ENCODE results near the gene CAMK2B.

The CAMK2B gene

GRCh38 chr7:44225566-44226395 lies 99.6 kb downstream of the CAMK2B start:
- no peak for DNase-seq

DNA sequence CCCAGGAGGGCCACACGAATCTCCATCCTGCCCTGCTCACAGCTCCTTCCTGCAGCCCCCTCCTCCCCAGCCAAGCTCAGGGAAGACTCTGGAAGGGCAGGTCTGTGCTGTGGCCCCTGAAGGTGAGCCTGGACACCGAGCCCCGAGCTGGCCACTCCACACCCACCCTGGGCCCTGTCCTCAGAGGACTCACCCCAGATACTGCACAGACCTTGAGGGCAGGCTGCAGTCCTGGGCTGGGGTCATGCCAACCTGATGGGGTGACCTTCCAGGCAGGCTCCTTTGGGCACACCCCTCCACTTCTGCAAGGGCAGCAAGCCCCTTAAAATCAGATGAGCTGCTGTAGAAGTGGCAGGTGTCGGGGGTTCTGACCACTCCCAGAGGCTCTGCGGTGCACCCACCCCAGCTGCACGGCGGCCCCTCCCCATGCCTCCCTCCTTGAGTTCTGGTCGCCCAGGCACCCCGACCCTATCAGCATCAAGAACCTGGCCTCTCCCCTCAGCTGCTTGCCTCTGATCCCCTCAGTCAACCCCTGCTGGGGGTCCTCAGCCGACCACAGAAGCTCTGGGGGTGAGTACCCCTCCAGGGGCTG lies 100.3 kb downstream of the CAMK2B start:
- DNase-seq = no peak

- DNase-seq = no peak
Observed at GRCh38 chr7:44224080-44224973, 101.1 kb downstream of the CAMK2B start.

DNA sequence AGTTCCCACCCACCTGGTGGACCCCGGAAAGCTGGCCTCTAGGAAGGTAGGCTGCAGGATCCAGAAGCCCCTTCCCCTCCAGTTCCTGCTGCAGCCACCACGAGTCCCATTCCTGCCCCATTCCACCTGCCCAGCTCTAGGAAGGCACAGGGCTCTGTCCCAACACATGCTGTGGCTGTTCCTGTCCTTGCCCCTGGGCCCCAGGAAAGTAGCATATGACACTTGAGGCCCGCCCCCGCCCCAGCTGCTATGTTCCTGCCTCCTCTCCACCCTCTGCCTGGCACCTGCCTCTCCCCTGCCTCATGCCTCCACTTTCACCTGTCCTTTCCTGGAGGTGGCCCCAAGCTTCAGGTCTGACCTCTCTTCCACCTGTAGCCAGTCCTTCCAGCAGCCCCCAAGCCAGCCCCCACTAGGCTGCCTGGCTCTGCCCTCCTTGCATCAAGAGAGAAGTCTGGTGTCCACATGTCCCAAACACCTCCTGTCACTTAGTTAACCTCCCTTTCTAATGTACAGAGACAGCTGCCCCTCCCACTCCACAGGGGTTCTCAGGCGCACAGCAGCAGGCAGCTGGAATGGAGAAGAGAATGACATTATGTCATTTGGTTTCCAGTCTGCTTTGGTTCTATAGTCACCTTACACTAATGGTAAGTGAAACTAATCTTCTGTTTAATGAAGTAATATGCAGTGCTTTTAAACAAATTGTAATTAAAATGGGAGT lies 101.9 kb downstream of the CAMK2B start:
- no peak for DNase-seq

DNA sequence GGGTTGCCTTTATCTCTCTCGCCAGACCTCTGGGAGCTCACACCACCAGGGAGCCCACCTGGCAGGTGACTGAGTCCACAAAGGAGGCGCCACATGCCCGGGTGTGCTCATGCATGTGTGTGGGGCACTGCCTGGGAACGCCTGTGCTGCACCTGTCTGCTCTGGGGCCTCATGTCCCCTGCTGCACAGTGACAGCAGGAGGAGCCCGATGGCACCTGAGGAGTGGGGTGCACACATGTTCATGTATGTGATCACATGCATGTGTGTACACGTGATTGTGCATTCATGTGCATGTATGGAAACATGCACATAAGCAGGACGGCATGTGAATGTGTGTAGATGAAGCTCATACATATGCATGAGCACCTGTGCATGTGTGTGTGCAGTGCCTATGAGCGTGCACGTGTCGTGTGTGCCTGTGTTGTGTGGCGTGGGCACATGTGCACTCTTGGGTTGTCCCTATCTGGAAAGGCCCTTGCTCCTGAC lies 102.6 kb downstream of the CAMK2B start:
- no peak for DNase-seq

DNA sequence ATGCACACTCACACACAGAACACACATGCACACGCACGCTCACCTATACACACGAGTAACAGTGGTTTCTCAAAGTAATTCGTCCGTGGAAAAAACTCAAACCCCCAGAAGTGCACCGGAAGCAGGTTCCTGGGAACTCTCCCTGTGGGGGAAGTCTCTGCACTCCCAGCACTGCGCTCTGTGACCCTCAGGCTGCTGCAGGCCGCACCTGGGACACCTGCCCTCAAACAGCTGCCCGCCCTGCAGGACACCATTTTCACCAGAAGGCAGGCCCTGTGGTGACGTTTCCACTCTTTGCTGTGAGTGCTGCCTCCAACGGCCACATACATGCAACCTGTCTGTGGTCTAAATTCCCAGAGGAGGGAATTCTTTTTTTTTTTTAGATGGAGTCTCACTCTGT lies 103.3 kb downstream of the CAMK2B start:
- DNase-seq = no peak

GRCh38 chr7:44221231-44221791 lies 104.1 kb downstream of the CAMK2B start:
- peak; percentile 14 for DNase-seq

DNA sequence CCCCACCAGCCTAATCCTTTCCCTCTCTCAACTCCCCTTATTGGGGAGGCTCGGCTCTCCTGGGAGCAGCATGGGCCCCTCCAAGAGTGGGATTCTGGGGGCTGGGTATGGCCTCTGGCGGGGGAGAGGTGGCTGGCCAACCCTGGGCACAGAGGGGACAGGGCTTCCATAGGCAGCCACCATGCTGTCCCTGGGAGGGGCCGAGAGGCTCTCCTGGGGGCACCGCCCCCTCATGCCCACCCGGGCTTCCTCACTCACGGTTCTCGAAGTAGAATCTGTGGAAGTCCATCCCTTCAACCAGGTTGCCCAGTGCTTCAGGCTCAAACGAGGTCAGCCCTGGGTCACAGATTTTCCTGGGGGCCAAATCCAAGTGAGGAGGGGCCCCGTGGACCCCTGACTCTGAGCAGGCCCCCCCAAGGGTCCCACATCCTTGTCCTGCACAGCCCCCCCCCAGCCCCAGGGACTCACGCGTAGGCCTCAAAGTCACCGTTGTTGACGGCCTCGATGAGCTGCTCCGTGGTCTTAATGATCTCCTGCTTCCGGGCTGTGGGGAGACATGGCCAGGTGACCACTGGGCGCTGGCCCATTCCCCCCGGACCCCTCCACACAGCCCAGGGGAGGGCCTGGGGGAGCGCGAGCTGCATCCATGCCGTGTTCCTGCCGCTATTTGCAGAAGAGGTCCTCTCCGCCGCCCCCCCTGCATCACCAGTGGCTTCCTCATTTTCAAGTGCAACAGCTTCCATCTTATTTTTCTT lies 104.9 kb downstream of the CAMK2B start:
- DNase-seq = no peak

DNA sequence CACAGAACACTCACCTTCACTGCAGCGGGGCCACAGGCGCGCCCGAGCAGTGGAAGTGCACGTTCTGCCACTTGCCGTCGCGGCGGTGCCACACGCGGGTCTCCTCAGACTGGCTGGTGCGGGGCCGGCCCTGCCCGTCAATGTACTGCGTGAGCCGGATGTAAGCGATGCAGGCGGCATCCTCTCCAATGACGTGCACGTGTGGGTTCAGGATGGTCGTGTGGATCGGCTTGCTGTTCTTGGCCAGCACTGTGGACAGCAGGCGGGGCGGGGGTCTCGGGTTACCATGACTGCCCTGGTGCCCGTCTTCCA lies 105.4 kb downstream of the CAMK2B start:
- DNase-seq = peak; percentile 14

GRCh38 chr7:44219371-44220045 lies 105.9 kb downstream of the CAMK2B start:
- peak; percentile 11 for DNase-seq

- peak; percentile 11 for DNase-seq
Observed at GRCh38 chr7:44218418-44219201, 106.8 kb downstream of the CAMK2B start.

- no peak for DNase-seq
Observed at GRCh38 chr7:44217852-44218402, 107.5 kb downstream of the CAMK2B start.

DNA sequence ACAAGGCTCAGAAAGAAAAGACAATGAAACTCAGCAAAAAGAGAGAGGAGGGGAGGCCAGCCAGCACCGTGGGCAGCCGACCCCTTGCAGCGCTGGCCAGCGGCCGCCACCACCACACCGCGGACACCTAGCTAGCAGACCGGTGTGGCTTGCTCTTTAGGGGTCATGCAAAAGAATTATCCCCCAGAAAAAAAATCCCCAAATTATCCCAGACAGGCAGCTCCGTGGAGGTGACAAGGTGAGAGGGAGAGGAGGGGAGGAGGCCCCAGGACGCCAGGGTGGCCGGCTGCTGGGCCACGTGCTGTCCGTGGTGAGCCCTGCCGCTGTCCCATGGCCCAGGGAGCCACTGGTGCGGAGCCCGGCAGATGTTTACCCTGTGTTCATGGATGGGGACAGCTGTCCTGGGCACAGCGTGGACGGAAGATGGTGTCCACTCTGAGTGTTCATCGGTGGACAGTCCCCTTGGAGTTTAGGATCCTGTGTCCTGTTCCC lies 108.1 kb downstream of the CAMK2B start:
- DNase-seq = no peak

- DNase-seq = no peak
Observed at GRCh38 chr7:44216521-44217222, 108.7 kb downstream of the CAMK2B start.

DNA sequence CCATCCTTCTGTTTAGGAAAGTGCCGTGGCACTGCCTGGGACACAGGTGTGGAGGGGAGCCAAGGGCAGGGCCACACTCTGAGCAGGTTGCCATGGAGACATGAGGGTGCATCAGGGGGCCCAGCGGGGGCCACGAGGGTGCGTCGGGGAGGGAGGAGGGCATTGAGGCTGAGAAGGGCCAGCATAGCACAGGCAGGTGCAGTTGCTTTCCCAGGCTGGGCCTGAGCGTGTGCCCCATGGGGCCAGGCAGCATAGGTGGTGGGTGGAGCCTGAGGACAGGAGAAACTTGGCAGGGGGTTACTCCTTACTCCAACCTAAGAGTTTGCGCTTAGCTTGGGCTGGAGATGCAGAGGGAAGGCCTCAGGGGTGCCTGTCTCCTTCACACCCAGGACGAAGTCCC lies 109.4 kb downstream of the CAMK2B start:
- no peak for DNase-seq

DNA sequence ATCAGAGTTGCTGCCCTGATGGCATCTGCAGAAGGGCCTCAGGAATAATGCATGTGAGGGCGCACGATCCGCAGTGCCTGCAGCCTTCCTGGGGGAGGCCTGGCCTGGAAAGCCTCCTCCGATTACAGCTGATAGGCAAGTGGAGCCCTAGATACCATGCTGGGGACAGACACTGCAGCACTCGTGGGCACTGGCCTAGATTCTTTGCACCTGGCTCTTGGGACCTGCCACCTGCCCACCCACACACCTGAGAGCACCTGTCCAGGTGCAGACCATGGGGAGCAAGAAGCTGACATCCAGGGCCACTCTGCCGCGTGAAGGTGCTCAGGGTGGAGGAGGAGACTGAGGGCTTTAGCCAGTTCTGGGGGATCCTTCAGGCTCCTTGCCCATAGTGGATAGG lies 109.9 kb downstream of the CAMK2B start:
- no peak for DNase-seq

DNA sequence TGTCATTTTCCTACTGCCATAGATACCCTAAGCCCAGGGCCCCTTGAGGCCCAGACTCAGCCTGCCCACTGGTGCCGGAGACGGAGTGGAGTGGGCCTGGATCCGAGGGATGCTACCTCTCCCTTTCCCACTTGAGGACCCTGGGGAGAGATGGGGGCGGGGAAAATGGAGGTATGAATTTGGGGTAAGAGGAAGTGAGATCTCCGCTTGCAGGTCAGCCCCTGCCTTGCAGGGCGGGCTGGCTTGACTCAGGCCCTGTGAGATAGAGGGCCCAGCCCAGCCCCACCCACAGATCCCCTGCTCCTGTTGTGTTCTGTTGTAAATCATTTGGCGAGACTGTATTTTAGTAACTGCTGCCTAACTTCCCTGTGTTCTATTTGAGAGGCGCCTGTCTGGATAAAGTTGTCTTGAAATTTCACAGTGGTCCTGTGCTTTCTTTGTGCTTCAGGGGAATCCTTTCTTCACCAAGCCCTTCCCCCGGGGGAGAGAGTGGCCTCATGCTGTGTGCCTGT lies 111.5 kb downstream of the CAMK2B start:
- DNase-seq = no peak

DNA sequence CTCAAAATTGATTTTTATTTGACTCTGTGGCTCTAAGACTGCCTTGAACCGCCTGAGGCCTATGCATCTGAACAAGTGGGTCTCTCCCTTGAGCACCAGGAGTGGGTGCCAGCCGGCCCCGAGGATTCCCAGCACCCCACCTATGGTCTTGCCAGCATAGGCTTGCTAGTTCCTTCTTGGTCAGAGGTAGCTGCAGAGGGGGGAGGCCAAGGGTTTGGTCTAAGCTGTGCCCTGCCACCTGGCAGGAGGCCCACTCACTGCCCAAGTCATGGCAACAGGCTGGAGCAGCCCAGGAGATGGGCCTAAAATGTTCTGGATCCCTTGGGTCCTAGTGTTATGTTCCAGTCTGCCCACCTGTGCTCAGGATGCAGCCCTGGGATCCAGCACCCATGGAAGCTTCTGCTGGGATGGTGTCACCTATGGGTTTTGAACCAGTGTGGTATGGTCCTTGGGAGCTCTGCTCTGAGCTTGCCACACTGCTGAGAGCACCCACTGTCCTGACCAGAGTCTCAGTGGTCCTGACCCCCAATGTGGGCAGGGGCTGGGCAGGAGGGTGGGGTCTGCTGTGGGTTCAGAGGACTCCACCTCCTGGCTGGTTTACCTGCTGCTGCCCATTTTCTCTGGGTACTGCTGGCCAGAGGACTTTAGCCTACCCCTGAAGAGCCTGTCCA lies 112.1 kb downstream of the CAMK2B start:
- DNase-seq = no peak
